ENCODE measurements around the gene CBLB. TPM values are rescaled to one million over a fixed set of nuclear protein-coding genes. Genes with fewer than 3 reads are reported as not detected.

The CBLB gene
- total RNA-seq, 1 experiment from 2014 or later = 34.3 TPM

DNA sequence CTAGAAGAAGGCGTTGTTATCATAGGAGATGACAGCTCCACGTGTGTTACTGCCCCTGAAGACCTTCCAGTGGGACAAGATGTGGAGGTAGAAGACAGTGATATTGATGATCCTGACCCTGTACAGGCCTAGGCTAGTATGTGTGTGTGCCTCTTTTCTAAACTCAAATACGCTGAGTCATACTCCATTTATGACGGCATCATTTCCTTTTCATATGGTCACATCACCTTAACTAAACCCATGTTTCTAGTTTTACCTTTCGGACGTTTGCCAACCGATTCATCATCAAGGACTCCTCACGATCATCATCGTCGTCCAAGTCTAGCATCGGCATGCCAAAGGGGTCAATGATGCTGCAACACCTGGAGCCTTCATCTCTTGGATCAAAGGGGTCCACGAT lies 149.0 kb downstream of the CBLB start:
- H3K4me1 Mint-ChIP-seq (ENCODE audit: low read depth, unreplicated experiment) = no peaks in the 10 kb centered on the region
- BruUV-seq (replicated peaks) = no TSS peak
- Histone ChIP-seq H3K4me1 (no peaks in the 10 kb centered on the region), H3K4me3 (ENCODE audit: low read depth, low read length) (no peak overlapping the region), H3K9me3 (no peaks in the 10 kb centered on the region), H3K27me3 (replicated peaks; ENCODE audit: control insufficient read depth, insufficient read depth, low read length) (no peaks in the 10 kb centered on the region), H3K36me3 (ENCODE audit: control insufficient read depth, insufficient read depth, low read length) (no peaks in the 10 kb centered on the region)
- POLR2A ChIA-PET = no interaction called here
- peaks cover 5% of the 10 kb centered on the region for H3K36me3 Mint-ChIP-seq (ENCODE audit: insufficient read depth, unreplicated experiment)
- DNase-seq = no peak
- H3K27me3 Mint-ChIP-seq (ENCODE audit: insufficient read depth, unreplicated experiment) = no peaks in the 10 kb centered on the region
- H3K27ac Mint-ChIP-seq (ENCODE audit: unreplicated experiment) = no peak overlapping the region
- CTCF ChIA-PET = no interaction called here
- no peaks in the 10 kb centered on the region for H3K9me3 Mint-ChIP-seq (ENCODE audit: unreplicated experiment)
- intact Hi-C loops (cut with micrococcal nuclease; ENCODE audit: unreplicated experiment) = no loop called here
- no peak overlapping the region for H3K4me3 Mint-ChIP-seq (ENCODE audit: unreplicated experiment)
- TF ChIP-seq, protein P1, sequence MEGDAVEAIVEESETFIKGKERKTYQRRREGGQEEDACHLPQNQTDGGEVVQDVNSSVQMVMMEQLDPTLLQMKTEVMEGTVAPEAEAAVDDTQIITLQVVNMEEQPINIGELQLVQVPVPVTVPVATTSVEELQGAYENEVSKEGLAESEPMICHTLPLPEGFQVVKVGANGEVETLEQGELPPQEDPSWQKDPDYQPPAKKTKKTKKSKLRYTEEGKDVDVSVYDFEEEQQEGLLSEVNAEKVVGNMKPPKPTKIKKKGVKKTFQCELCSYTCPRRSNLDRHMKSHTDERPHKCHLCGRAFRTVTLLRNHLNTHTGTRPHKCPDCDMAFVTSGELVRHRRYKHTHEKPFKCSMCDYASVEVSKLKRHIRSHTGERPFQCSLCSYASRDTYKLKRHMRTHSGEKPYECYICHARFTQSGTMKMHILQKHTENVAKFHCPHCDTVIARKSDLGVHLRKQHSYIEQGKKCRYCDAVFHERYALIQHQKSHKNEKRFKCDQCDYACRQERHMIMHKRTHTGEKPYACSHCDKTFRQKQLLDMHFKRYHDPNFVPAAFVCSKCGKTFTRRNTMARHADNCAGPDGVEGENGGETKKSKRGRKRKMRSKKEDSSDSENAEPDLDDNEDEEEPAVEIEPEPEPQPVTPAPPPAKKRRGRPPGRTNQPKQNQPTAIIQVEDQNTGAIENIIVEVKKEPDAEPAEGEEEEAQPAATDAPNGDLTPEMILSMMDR (IDR thresholded peaks at IDR 0.05; ENCODE audit: insufficient read depth in 1 of 2, low read depth in 1 of 2, low read length in 1 of 2, severe bottlenecking in 1 of 2, unreplicated experiment in 1 of 2) = no peak

DNA sequence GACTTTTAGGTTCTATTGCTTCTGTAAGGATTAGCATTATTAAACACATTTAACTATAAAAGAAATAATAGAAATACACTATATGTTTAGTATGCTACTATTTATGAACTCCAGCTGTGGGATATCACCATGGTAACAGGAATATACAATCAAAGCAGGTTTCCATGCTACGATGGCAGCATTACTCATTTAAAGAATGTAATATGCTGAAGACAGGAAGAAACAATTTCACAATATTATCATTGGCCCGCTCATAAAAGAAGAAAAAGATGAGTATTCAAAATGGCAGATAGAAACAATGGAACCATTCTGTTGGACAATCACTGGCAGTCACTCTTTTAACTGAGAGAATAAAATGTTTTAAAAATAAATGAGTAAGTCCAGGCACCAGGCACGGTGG lies 153.4 kb downstream of the CBLB start:
- DNase-seq = no peak
- no peaks in the 10 kb centered on the region for H3K27me3 Mint-ChIP-seq (ENCODE audit: insufficient read depth, unreplicated experiment)
- no peaks in the 10 kb centered on the region for H3K4me1 ChIP-seq
- H3K36me3 ChIP-seq (ENCODE audit: control insufficient read depth, insufficient read depth, low read length) = no peaks in the 10 kb centered on the region
- H3K36me3 Mint-ChIP-seq (ENCODE audit: insufficient read depth, unreplicated experiment) = peaks cover 5% of the 10 kb centered on the region
- TF ChIP-seq, protein P1 (IDR thresholded peaks at IDR 0.05; ENCODE audit: insufficient read depth in 1 of 2, low read depth in 1 of 2, low read length in 1 of 2, severe bottlenecking in 1 of 2, unreplicated experiment in 1 of 2) = no peak
- H3K4me1 Mint-ChIP-seq (ENCODE audit: low read depth, unreplicated experiment) = no peaks in the 10 kb centered on the region
- ChIA-PET CTCF (no interaction called here), POLR2A (no interaction called here)
- no peak overlapping the region for H3K27ac Mint-ChIP-seq (ENCODE audit: unreplicated experiment)
- BruUV-seq (replicated peaks) = no TSS peak
- intact Hi-C loops (cut with micrococcal nuclease; ENCODE audit: unreplicated experiment) = no loop called here
- H3K4me3 Mint-ChIP-seq (ENCODE audit: unreplicated experiment) = no peak overlapping the region
- H3K9me3 ChIP-seq = no peaks in the 10 kb centered on the region
- no peaks in the 10 kb centered on the region for H3K9me3 Mint-ChIP-seq (ENCODE audit: unreplicated experiment)
- no peak overlapping the region for H3K4me3 ChIP-seq (ENCODE audit: low read depth, low read length)
- no peaks in the 10 kb centered on the region for H3K27me3 ChIP-seq (replicated peaks; ENCODE audit: control insufficient read depth, insufficient read depth, low read length)

DNA sequence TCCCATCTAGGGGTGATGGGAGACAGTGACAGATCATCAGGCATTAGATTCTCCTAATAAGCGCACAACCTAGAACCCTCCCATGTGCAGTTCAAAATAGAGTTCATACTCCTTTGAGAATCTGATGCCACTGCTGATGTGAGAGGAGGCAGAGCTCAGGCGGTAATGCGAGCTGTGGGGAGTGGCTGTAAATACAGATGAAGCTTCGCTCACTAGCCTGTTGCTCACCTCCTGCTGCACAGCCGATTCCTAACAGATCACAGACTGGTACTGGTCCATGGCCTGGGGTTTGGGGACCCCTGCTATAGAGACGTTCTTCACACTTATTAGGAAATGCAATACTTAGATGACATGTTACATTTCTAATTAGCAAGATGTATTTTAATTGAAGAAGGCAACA lies 154.4 kb downstream of the CBLB start:
- TF ChIP-seq, protein P1 (IDR thresholded peaks at IDR 0.05; ENCODE audit: insufficient read depth in 1 of 2, low read depth in 1 of 2, low read length in 1 of 2, severe bottlenecking in 1 of 2, unreplicated experiment in 1 of 2) = no peak
- no peak overlapping the region for H3K4me3 Mint-ChIP-seq (ENCODE audit: unreplicated experiment)
- no peaks in the 10 kb centered on the region for H3K36me3 ChIP-seq (ENCODE audit: control insufficient read depth, insufficient read depth, low read length)
- POLR2A ChIA-PET = no interaction called here
- H3K4me1 Mint-ChIP-seq (ENCODE audit: low read depth, unreplicated experiment) = no peaks in the 10 kb centered on the region
- H3K27me3 ChIP-seq (replicated peaks; ENCODE audit: control insufficient read depth, insufficient read depth, low read length) = no peaks in the 10 kb centered on the region
- H3K9me3 Mint-ChIP-seq (ENCODE audit: unreplicated experiment) = no peaks in the 10 kb centered on the region
- H3K27me3 Mint-ChIP-seq (ENCODE audit: insufficient read depth, unreplicated experiment) = no peaks in the 10 kb centered on the region
- CTCF ChIA-PET = no interaction called here
- H3K9me3 ChIP-seq = no peaks in the 10 kb centered on the region
- H3K4me3 ChIP-seq (ENCODE audit: low read depth, low read length) = no peak overlapping the region
- BruUV-seq (replicated peaks) = no TSS peak
- no peak overlapping the region for H3K27ac Mint-ChIP-seq (ENCODE audit: unreplicated experiment)
- intact Hi-C loops (cut with micrococcal nuclease; ENCODE audit: unreplicated experiment) = no loop called here
- DNase-seq = no peak
- H3K36me3 Mint-ChIP-seq (ENCODE audit: insufficient read depth, unreplicated experiment) = peaks cover 11% of the 10 kb centered on the region
- no peaks in the 10 kb centered on the region for H3K4me1 ChIP-seq

Data from Caco-2 (cell line).